HCT116 (cell line): ENCODE measurements around the gene CREBL2. TPM values are rescaled to one million over a fixed set of nuclear protein-coding genes. Genes with fewer than 3 reads are reported as not detected.

Experiments
- ATAC-seq: fragments of 200-7000 bp; cut with Tn5 transposase; 2 replicates; pipeline ENCODE4 v1.9.1; 2020; ENCODE audit warnings: mild to moderate bottlenecking, moderate library complexity
- BruUV-seq: library from RNA; stranded (reverse); fragments of 400-500 nt; replicated peaks from 2 replicates; lab custom pipeline; 2021; lab: Mats Ljungman, UMichigan
- CTCF ChIA-PET: fragments of 300-600 bp; sonication (Branson Sonifier 250); formaldehyde crosslinking; loops from one replicate; lab custom pipeline; 2021; ENCODE audit warnings: antibody characterized with exemption; lab: Charles Lee
- POLR2A ChIA-PET: fragments of 300-600, 350-600 bp; sonication (Branson Sonifier 250); formaldehyde crosslinking; loops from one replicate; lab custom pipeline; 2021; ENCODE audit warnings: antibody characterized with exemption; lab: Charles Lee
- RAD21 ChIA-PET, 2 experiments: fragments of 300-600 bp; sonication (Branson Sonifier 250); formaldehyde crosslinking; loops; one replicate each; lab custom pipeline; 2023; ENCODE audit warnings: low total read pairs in 2 of 2; ENCODE audit not compliant: uncharacterized antibody in 2 of 2, unreplicated experiment in 2 of 2, low non-redundant PET in 1 of 2; lab: Charles Lee
- DNase-seq: peaks from one replicate; pipeline ENCODE4 v3.0.0-alpha.2; 2010; ENCODE audit warnings: low read depth, low spot score
- H2AFZ ChIP-seq: fragments of 200-600 bp; shearing (Covaris generic), sonication (generic); 2 replicates; pipeline ENCODE4 v1.6.1; 2017; ENCODE audit warnings: low read depth, mixed run types, mixed read lengths, antibody characterized with exemption, low read length; ENCODE audit not compliant: poor library complexity, severe bottlenecking
- H3K27ac ChIP-seq: 2 replicates; pipeline ENCODE4 v1.5.1; 2012; ENCODE audit warnings: low read depth, low read length
- H3K27me3 ChIP-seq: fragments of 200-600 bp; sonication (generic); 2 replicates; pipeline ENCODE4 v1.6.1; 2016; ENCODE audit warnings: mixed run types, low read length, mixed read lengths; ENCODE audit not compliant: insufficient read depth
- H3K36me3 ChIP-seq, 2 experiments: fragments of 200-500 bp in 1 of 2; fragments of 200-600 bp in 1 of 2; sonication (Bioruptor generic) in 1 of 2; sonication (generic) in 1 of 2; 2 replicates each; pipeline versions ENCODE4 v1.5.1 to v1.6.1; 2014 to 2016; ENCODE audit warnings: low read length in 2 of 2, inconsistent platforms in 1 of 2, mixed read lengths in 1 of 2, mixed run types in 1 of 2; ENCODE audit not compliant: insufficient read depth in 2 of 2, control insufficient read depth in 1 of 2
- H3K4me1 ChIP-seq, 2 experiments: fragments of 200-600 bp in 1 of 2; sonication (generic) in 1 of 2; 2 replicates each; pipeline versions ENCODE4 v1.5.1 to v1.6.1; 2012 to 2017; ENCODE audit warnings: low read length in 2 of 2, inconsistent platforms in 1 of 2, mild to moderate bottlenecking in 1 of 2, mixed read lengths in 1 of 2, mixed run types in 1 of 2, moderate library complexity in 1 of 2; ENCODE audit not compliant: insufficient read depth in 2 of 2, control insufficient read depth in 1 of 2
- H3K4me2 ChIP-seq: fragments of 200-600 bp; sonication (generic); 2 replicates; pipeline ENCODE4 v1.6.1; 2017; ENCODE audit warnings: mixed run types, low read length, mixed read lengths
- H3K4me3 ChIP-seq, 2 experiments: fragments of 200-600 bp in 1 of 2; sonication (generic) in 1 of 2; replicated peaks in 1 of 2; 2 replicates each; pipeline ENCODE4 v1.5.1; 2011 to 2016; ENCODE audit warnings: low read length in 2 of 2, control low read depth in 1 of 2, low read depth in 1 of 2, mild to moderate bottlenecking in 1 of 2, mixed read lengths in 1 of 2, mixed run types in 1 of 2
- H3K79me2 ChIP-seq: fragments of 200-600 bp; sonication (generic); 2 replicates; pipeline ENCODE4 v1.6.1; 2017; ENCODE audit warnings: mild to moderate bottlenecking, mixed run types, low read length, moderate library complexity, mixed read lengths; ENCODE audit not compliant: insufficient read depth
- H3K9ac ChIP-seq: fragments of 200-600 bp; sonication (generic); 2 replicates; pipeline ENCODE4 v1.6.1; 2016; ENCODE audit warnings: low read length, mixed read lengths
- H3K9me2 ChIP-seq: fragments of 200-600 bp; sonication (generic), shearing (Covaris generic); 2 replicates; pipeline ENCODE4 v1.6.1; 2017; ENCODE audit warnings: mixed run types, mild to moderate bottlenecking, moderate library complexity; ENCODE audit not compliant: insufficient read depth
- H3K9me3 ChIP-seq, 2 experiments: fragments of 200-500 bp in 1 of 2; fragments of 200-600 bp in 1 of 2; sonication (Bioruptor generic) in 1 of 2; sonication (generic) in 1 of 2; 2 replicates each; pipeline ENCODE4 v1.6.1; 2014 to 2017; ENCODE audit warnings: low read length in 2 of 2, mixed read lengths in 2 of 2, inconsistent platforms in 1 of 2, low read depth in 1 of 2, mild to moderate bottlenecking in 1 of 2, mixed run types in 1 of 2, moderate library complexity in 1 of 2; ENCODE audit not compliant: control insufficient read depth in 1 of 2, insufficient read depth in 1 of 2
- H4K20me1 ChIP-seq: fragments of 200-600 bp; sonication (generic), shearing (Covaris generic); 2 replicates; pipeline ENCODE4 v1.6.1; 2017; ENCODE audit warnings: mixed run types, mild to moderate bottlenecking, moderate library complexity; ENCODE audit not compliant: insufficient read depth
- CEBPB ChIP-seq: IDR thresholded peaks from 2 replicates; pipeline ENCODE4 v1.6.1; 2012; ENCODE audit warnings: low read depth
- EGR1 ChIP-seq: IDR thresholded peaks from 2 replicates; pipeline ENCODE4 v1.6.1; 2012; ENCODE audit warnings: low read depth
- ELF1 ChIP-seq: IDR thresholded peaks from 2 replicates; pipeline ENCODE4 v1.6.1; 2012; ENCODE audit warnings: low read depth, borderline replicate concordance
- POLR2A ChIP-seq: IDR thresholded peaks from 2 replicates; pipeline ENCODE4 v1.7.0; 2011; ENCODE audit warnings: borderline replicate concordance; ENCODE audit not compliant: insufficient read depth, insufficient read length; ENCODE audit errors: extremely low read depth
- RAD21 ChIP-seq: IDR thresholded peaks from 2 replicates; pipeline ENCODE4 v1.6.1; 2012; ENCODE audit warnings: low read depth, mild to moderate bottlenecking
- TCF7L2 ChIP-seq: IDR thresholded peaks from 2 replicates; pipeline ENCODE4 v1.7.0; 2011; ENCODE audit warnings: borderline replicate concordance, inconsistent platforms; ENCODE audit not compliant: insufficient read depth, insufficient read length; ENCODE audit errors: extremely low read depth
- intact Hi-C: fragments of 100-400 bp; cut with micrococcal nuclease; formaldehyde crosslinking; loops from 2 replicates; pipeline ENCODE4 v1.10.0; 2022
- total RNA-seq: library from RNA; stranded (reverse); gene quantifications from one replicate; pipeline ENCODE4 v1.2.1, GENCODE V29; 2021; ENCODE audit not compliant: unreplicated experiment

CREBL2 gene
- total RNA-seq, 1 experiment from 2014 or later = 11.3 TPM

DNA sequence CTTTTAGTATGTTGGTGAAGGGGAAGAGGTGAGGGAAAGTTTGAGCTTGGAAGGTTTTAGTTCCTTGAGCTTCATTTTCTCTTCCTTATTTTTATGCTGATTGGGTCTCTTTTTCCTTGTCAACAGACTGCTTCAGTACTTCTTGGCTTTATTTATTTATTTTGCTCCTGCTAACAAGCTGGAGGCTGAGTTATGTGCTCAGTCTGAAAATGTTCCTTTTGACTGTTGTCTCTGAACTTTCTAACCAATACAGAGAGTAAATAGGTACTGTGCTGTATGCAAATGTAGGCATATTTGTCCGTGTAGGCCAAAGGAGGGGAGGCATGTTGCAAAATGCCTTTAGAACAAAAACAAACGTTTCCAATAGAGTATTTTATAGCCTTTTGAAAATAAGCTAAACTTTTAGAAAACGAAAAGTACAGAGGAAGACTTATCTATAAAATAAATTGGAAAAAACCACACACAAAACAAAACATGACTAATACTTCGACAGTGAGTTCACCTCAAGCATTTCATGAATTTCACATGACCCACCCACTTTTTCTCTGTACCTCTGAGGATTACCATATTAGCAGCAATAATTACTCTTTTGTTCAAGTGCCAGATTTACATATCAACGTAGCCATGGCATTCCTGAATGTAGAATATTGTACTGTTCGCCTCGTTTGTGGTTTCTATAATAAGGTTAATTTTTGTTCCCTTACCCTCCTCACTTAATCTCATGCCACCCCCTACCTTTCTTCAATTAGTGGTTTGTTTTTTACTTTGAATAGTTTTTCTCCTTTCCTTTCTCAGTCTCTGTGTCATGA lies 4.7 kb upstream of the CREBL2 start:
- TF ChIP-seq EGR1 (no peak), POLR2A (no peak), CEBPB (no peak), TCF7L2 (no peak)
- H3K27me3 ChIP-seq = no peaks in the 10 kb centered on the region
- BruUV-seq = no TSS peak
- H3K27ac ChIP-seq = no peak overlapping the region
- no peaks in the 10 kb centered on the region for H3K9me2 ChIP-seq
- POLR2A ChIA-PET = no interaction called here
- peak overlapping the region; percentile 63 for H2AFZ ChIP-seq
- H3K9me3 ChIP-seq = no peaks in the 10 kb centered on the region
- no peaks in the 10 kb centered on the region for H4K20me1 ChIP-seq
- H3K4me1 ChIP-seq = peaks cover 7 to 9% of the 10 kb centered on the region in 2 experiments
- H3K79me2 ChIP-seq = no peaks in the 10 kb centered on the region
- intact Hi-C loops = no loop called here
- DNase-seq = no peak
- H3K4me2 ChIP-seq = no peak overlapping the region
- RAD21 ChIA-PET = no interaction called here
- CTCF ChIA-PET = interaction anchor here (0.7 kb wide), 1 partner anchor 928 kb away, joined by 3 read pairs; no protein-coding TSS in a partner anchor
- no peak for ATAC-seq
- no peak overlapping the region for H3K4me3 ChIP-seq
- H3K36me3 ChIP-seq = no peaks in the 10 kb centered on the region
- no peak overlapping the region for H3K9ac ChIP-seq

DNA sequence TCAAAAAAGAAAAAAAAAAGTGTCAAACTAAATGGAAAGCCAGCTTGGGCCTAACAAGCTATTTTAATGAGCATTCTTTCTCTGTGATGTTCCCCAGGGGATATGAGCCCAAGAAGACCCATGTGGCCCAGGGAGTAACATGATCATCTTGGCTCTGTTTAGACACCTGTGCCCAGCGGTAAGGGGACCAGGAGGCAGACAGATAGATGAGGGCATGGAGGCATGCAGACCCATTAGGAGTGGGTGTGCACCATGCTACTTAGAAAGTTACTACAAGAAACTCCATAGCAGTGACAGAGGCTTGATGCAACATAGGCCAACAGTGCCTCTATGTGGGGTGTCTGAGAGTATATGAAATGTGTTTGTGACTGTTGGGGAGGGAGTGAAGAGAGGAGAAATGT lies 3.1 kb upstream of the CREBL2 start:
- ATAC-seq (no peak), DNase-seq (no peak)
- Histone ChIP-seq H3K27ac (no peak overlapping the region), H4K20me1 (no peaks in the 10 kb centered on the region), H3K4me2 (no peak overlapping the region), H3K79me2 (no peaks in the 10 kb centered on the region), H3K4me1 (peaks cover 12 to 15% of the 10 kb centered on the region in 2 experiments), H3K9me3 (no peaks in the 10 kb centered on the region), H2AFZ (no peak overlapping the region), H3K9me2 (no peaks in the 10 kb centered on the region), H3K4me3 (no peak overlapping the region), H3K9ac (no peak overlapping the region), H3K27me3 (no peaks in the 10 kb centered on the region), H3K36me3 (no peaks in the 10 kb centered on the region)
- TF ChIP-seq RAD21 (peak; percentile 57), ELF1 (no peak)
- POLR2A ChIA-PET = no interaction called here
- CTCF ChIA-PET = no interaction called here
- no TSS peak for BruUV-seq
- RAD21 ChIA-PET = no interaction called here
- intact Hi-C loops = no loop called here
